RKO (cell line): ENCODE data around the gene C5.

ENCODE experiments used
- DNase-seq: peaks from one replicate; pipeline ENCODE4 v3.0.0-alpha.2; 2016; ENCODE audit warnings: low spot score

The C5 gene

DNA sequence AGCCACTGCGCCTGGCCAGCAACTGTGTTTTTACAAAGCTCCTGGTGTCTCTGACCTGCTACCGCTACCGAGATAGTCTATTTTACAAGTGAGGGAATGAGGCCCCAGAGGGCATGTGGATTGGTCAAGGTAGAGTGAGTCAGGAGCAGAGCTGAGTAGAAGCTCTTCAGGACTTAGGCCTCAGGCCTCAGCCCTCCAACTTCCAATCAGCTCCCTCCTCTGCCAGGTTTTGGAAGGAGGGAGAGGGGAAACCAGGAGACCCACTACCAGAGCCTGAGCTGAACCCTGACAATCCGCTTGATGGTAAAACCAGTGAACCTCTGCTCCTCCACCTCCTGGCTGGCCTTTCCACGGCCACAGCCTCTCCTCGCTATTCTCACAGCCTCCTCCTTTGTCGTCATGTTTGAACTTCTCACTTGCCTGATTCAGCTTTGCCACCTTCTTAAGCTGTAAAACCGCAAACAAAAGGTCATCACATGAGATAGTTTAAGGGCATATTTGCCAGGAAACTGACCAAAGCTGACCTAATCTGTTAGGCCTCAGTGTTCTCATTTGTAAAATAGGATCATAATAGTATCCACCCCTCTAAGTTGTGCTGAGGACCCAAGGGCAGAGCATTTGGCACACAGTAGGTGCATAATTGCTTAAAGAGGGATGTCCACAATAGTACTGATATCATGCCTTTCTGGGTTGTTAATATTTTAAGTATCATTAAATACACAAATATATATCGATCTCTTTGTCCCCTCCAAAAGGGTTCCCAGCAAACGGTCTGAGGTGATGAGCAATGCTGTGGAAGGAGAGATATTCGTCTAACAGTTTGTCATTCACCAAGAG, 125.2 kb downstream of the C5 start:
- no peak for DNase-seq

DNA sequence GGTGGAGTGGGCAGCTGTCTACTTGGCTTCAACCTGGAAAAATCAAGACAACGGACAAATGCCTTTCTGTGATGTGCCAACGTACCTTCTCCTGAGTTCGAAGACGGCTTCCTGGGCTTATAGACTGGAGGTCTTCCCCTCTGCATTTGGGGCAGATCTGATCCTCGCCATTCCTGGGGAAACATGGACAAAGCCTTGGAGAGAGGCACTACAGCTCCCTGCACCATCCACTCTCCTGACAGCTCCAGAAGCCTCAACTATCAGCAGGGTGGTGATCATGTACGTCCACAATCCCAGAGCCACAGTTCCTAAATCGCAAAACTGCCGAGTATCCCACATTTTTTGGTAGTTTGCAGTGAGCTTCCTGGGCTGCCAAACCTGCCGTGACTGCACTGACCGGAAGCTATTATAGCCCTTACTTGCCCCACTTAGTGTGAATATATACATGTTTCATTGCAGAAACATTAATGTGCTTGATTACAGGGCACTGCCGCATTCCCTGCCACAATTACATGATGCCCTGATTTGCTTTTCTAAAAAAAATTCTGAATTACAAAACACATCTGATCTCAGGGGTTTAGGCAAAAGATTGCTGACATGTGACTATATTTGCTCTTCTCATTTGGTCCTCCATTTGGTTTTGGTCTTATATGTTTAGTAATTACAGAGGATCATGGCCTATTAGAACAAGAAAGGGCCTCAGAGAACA, 126.3 kb downstream of the C5 start:
- DNase-seq = no peak

DNA sequence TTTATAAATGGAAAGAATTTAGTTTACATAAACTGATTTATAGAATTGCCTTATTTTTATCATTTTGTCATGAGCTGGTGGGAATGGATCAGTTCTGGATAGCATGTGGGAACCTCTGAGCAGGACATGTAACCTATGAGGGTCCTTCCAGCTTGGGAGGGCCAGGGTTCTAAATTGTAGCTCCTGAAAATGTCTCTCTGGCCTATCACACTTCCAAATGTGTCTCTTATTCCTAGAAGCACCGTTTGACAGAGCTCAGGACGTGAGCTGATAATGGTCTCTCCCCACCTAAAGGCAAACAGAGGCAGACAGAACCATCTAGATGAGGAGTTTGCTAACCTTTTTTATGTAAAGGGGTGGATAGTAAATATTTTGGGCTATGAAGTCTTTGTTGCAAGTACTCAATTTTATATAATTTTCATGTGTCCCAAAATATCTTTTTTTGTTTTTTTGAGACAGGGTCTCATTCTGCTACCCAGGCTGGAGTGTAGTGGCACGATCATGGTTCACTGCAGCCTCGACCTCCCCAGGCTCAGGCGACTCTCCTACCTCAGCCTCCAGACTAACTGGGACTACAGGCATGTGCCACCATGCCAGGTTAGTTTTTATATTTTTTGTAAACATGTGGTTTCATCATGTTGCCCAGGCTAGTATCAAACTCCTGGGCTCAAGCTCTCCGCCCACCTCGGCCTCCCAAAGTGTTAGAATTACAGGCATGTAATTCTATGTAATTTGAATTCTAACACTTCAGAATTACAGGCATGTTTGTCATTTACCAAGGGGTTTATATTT, 127.5 kb downstream of the C5 start:
- no peak for DNase-seq

DNA sequence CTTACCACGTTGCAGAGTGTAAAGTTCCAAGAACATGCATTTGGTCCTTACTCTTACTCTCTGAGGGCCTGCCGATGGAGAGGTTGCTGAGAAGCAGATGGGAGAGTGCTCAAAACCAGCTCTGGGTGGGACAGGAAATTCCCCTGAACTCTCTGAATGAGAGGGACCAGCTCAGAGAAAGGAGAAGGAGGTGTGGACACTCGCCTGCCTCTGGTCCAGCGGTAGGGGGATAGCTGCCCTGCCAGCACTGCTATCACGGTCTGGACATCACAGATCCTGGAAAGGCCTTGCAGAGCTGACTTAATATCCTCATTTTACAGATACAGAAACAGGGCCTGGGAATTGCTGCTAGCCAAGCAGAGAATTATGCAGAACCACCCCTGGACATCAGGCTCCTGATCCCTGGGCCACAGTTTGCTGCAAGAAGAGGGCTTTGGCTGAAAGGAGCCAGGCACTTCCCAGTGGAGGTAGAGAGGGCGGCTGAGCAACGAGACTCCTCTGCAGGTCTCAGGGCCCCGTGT, 128.4 kb downstream of the C5 start:
- no peak for DNase-seq

DNA sequence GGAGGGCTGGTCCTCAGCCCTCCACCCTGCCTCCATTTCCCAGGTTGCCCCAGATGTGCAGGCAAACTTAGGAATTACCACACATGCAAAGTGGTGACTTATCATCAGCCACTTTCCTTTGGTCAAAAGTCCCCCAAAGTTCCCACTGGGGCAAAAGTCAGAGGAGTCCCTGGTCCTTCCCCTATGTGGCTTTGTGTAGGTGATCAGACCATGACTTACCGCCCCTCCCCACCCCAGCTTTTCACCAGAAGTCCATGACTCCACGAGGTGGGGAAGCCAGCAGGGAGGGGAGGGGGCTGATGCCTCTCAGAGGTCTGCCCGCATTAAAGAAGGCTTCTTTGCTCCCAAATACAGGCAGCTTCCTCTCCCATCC, 129.3 kb downstream of the C5 start:
- DNase-seq = no peak

DNA sequence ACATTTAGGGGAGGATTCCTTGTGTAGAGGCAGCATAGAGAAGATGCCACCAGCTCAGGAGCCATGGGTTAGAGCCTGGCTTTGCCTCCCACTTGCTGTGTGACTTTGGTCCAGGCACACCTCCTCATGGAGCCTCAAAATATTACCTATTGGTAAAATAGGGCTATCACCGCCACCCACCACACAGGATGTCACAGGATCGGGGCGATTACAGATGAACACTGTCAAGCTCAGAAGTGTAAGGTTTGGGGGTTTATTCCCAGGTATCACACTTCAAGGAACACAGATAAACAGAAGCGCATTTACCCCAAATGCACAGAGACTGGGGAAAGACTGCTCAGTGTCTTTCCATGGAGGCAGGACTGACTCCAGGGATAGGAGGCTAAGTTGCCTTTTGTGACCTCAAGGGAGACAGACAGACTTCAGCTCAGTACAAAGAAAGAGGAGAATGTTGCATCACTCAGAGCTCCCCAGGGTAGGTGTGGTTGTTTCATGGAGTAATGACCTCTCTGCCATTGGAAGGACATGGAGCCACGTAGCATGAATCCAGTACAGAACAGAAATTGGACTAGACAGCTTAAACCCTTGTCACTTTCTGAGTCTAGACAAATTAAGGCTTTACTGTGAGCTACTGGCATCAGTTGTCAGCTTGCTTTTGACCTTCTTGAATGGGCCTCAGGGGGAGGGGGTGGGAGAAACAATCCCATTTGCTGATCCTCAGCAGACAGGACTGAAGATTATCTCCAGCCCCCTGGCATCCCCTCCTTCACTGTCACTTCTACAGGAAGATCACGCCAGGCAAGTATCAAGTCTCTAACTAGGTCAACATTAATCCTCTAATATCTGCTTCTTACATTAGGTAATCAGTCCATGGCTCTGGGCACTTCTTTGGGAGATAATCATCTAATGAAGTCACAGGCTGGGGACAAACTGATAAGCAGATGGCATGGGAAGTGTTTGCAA, 130.0 kb downstream of the C5 start:
- no peak for DNase-seq

DNA sequence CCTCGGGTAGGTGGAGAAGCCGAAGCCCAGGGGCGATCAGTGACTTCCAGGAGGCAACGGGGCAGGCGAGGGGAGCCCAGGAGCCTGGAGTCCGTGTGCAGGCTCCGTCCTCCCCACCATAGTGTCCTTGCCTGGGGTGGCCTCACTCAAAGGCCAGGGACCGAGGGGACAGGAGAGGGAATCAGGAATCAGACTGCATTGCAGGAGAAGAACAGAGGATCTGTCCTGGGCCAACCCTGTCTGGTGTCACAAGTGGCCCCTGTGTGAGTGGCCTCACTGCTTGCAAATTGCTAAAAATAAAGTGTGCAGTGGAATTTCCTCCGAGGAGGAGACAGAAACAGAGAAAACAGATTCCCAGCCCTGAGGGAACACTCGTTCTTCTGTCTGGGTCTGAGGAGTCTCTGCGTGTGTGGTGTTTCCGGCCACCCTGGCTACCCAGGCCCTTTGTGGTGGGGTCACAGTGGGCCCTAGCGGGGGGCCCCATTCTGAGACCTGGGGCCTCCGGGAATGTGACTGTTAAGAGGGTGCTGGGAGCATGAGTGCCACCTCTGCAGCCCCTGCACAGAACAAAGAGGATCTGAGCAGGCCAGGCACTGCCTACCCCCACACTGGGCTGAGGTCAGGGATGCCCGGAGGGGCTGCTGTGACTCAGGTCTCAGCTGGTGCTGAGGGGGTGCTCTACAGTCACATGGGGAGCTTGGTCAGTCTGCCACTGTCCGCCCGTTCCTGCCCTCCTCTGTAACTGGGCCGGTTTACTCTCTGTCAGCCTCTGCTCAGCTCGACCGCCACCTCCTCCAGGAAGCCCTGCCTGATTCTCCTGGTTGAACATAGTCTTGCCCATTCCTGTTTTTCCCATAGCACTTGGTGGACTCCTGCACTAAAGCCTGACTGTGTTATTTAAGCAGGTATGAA, 130.9 kb downstream of the C5 start:
- DNase-seq = no peak

DNA sequence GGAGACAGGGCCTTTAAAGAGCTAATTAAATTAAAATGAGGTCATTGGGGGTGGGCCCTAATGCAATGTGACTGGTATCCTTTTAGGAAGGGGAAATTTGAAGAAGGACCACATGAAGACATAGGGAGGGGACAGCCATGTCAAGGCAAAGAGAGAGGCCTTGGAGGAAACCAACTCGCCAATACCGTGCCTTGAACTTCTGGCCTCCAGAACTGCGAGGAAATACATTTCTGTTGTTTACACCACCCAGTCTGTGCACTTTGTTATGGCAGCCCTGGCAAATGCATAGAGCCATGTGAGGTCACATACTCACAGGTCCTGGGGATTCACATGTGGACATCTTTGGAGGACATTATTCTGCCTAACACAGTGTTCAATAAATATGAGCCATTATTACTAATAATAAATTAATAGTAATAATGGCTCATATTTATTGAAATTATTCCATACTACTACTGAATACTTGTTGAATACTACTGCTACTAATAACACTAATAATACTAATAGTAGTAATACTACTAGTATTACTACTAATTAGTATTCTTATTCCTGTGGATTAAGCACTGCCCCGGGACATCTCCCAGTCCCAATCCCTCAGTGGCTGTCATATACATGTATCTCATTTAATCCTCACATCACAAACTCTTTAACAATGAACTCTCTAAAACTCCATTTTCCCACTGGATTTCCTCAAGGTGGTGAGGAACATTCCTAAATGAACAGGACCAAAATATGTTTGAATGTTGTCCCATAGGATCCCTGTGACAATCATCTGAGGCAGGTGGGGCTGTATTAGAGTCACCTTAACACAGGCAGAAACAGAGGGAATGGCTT, 131.9 kb downstream of the C5 start:
- DNase-seq = no peak

DNA sequence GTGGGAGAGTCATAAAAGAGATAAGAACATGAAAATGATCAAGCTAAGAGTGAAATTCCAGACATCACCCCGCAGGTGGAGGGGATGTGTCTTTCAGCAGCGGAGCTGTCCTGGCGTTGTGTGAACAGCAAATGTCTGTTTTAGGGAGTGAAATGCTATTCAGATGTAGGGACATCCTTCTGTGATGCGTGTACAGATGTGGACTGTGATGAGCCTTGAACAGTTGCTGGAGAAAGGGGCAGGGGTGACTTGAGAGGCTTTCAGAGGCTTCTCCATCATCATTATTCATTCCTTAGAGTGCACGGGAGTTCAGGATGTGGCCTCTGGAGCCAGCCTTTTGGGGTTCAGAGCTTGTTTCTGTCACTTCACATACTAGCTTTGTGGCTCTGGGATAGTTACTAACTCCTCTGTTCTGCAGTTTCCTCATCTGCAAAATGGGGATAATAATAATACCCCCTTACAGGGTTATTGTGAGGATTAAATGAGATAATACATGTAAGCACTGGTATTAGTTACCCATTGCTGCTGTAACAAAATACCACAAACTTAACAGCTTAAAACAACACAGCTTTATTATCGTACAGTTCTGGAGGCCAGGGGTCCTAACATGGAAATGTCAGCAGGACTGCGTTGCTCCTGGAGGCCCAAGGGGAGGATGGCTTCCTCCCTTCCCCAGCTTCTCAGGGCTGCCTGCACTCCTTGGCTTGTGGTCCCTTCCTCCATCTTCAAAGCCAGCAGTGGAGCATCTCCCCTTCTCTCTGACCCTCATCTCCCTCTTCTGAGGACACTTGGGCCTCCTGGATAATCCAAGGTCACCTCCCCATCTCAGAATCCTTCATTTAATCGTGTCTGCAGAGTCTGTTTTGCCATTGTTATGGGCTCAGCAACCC, 132.8 kb downstream of the C5 start:
- DNase-seq = no peak

DNA sequence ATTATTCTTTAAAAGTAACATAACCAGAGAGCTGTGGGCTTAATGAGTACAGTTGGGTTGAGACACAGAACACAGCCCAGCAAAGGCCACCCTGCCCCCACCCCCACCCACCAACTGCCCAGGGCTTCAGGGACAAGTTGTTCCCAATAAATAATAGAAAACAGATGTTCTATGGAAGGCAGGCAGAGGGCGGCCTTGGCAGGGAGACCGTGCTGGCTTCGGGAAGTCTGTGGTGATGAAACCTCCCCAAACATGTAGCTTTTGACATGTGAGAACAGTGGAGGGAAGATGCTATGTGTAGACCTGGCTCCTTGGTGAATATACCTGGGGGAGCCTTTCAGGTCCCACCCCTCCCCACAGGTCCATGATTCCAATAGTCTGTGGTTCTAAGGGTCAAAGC, 133.5 kb downstream of the C5 start:
- no peak for DNase-seq

DNA sequence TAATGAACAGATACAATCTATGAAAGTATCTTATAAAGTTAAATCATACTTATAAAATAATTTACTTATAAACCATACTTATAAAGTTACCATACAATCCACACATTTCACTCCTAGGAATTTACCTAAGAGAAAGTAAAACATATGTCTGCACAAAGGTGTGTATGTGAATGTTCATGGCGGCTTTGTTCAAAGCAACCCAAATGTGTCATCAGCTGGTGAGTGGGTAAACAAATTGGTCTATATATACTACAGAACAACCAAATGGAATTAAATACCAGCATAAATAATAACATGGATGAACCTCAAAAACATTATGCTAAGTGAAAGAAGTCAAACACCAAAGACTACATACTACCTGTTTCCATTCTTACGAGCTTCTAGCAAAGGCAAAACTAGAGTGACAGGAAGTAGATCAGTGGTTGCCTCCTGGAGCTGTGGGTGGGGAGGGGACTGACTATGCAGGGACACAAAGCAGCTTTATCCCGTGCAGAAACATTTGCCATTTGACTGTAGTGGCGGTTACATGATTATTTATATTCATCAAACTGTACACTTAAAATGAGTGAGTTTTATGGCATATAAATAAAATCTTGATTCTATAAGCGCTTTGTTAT, 134.1 kb downstream of the C5 start:
- DNase-seq = no peak

DNA sequence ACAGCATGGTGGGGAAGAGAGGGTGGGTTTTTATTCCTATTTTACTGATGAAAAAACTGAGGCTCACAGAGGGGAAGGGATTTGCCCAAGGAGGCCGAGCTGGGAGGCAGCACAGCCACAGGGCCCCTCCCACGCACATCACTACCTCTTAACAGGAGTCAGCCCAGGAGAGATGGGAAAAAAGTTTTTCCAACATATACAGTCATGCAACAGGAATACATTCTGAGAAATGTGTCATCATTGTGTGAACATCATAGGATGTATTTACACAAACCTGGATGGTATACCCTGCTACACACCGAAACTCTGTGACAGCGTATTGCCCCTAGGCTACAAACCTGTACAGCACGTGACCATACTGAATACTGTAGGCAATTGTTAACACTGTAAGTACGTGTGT, 135.1 kb downstream of the C5 start:
- peak; percentile 50 for DNase-seq

DNA sequence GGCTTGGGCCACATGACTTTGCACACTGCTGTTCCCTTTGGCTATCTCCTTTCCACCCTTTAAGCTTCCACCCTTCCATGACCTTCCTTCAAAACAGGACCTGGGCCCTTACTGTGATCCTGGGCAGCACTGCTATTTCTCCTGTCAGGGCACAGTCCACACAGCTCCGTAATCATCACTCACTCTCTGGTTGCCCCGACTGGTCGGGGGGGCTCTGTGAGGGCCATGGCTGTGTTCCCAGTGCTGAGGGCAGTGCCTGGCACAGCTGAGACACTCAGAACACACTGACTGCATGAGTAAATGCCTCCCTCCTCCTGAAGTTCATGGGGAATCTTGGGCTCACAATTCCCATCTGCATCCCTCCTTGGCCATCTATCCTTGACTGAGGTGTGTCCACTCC, 135.7 kb downstream of the C5 start:
- no peak for DNase-seq

DNA sequence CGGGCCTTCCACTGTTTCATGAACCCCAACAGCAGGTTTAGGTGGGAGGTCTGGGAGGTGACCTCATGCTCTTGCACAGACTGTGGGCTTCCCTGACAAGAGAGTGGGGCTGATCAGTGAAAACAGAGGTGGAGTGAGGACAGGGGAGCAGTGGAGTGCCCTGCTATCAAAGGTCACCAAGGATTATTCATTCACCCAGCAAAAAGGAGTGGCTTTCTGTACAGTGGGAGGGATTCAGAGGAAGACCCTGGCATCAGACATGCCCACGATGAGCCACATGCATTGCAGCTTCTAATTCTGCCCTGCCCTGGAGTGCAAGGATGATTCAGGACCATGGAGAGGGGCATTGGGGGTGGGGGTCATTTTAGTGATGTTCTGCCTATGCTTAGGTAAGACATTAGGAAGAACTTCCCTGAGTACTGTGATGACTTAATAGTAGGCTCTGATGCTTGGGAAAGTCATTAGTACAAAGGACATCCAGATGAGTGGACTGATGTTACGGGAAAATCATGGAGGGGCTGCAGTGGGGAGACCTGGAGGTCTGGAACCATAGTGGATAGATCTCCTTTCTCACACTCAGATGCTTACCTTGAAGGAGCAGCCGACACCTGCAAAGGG, 136.3 kb downstream of the C5 start:
- no peak for DNase-seq

DNA sequence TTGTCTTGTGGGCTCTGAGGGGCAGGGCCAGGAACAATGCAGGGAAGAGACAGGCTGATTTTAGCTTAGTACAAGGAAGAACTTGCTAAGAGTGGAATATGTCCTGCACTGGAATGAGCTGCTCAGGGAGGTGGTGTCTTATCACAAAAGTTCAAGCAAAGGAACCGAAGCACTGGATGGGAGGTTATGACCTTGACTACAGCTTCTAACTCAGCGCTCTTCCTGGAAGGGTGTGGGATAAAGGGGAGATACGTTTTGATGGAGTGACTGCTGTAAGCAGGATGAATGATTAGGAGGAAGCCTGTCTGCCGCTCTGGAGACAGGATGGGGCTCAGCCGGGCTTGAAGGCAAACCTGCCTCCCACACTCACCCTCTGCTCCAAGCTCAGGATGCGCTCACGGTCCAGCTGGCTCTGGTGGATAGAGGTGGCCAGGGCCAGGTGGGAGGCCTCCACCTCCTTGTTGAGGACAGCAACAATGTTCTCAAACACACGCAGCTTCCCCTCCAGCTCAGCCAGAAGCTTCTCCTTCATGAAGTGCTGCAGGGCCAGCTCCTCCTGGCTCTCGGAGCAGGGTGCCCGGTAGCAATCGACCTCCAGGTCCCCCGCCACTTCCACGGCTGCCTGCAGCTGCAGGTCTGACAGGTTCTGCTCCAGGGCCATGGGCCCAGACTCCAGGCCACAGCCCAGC, 137.0 kb downstream of the C5 start:
- DNase-seq = no peak

DNA sequence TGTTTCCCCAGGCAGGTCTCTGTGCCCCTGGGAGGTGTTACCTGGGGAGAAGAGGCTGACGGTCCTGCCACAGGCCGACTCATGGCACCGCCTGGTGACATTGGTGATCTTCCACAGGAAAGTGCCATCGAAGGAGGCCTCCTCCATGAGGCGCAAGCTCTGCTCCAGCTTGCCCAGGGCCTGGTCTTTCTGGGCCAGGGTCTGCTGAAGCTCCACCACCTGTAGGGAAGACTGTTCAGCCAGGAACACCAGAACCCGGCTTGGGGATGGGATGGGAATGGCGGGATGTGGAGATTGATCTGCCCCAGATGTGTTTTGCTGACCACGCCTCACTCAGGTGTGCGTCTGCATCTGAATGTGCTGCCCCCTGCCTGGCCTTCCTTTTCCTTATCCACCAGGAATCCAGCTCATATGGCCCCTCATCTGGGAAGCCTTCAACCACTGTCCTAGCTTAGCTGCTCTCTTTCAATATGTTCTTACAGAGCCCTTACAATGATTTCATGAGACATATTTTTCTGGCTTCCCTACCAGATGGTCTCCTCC, 138.7 kb downstream of the C5 start:
- no peak for DNase-seq

DNA sequence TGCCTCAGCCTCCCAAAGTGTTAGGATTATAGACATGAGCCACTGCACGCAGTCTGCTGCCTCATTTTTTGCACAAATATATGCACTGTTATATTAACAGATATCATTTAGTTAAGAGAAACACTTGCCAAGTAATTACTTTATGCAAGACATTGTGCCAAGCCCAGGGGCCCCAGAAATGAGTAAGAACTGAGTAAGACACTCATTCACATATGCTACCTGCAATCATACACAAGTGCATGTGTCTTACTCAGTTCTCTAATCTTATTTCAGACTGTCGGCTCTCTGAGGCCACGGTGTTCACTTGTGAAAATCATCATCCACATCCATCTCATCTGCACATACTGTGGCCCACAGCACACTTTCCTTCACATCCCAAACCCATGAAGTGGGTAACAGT, 139.4 kb downstream of the C5 start:
- peak; percentile 38 for DNase-seq
